GM18507 (cell line): ENCODE measurements around the gene OR4N5.

ENCODE experiments used
- DNase-seq: peaks from one replicate; pipeline ENCODE4 v3.0.0; 2011; ENCODE audit warnings: low read depth; ENCODE audit not compliant: insufficient read length; ENCODE audit errors: extremely low spot score
- FAIRE-seq: peaks from 2 replicates; lab custom pipeline; 2011; peaks lifted over from hg19 to GRCh38; lab: Jason Lieb, UNC

The OR4N5 gene

GRCh38 chr14:20191396-20191795, 52.8 kb downstream of the OR4N5 start:
- FAIRE-seq = no peak
- DNase-seq = no peak

- FAIRE-seq (no peak), DNase-seq (no peak)
Measured at GRCh38 chr14:20194101-20194500, 55.5 kb downstream of the OR4N5 start.
